ENCODE data around the gene PGA4. TPM values are rescaled to one million over a fixed set of nuclear protein-coding genes. Genes with fewer than 3 reads are reported as not detected.
"Not testable (repeated sequence)": the region's sequence is repeated elsewhere in the genome, so short reads cannot be mapped to it uniquely, and the experiment has no call there.

Gene PGA4
- polyA plus RNA-seq = 3.3 TPM
- long read RNA-seq, donor 1 = 0 reads
- long read RNA-seq, donor 2 = 0 reads
- long read RNA-seq, donor 3 = 0 reads
- long read RNA-seq, donor 4 = 0 reads
- long read RNA-seq, donor 5 = 0 reads
- long read RNA-seq, donor 6 = 0 reads
- long read RNA-seq, donor 7 = 0 reads
- long read RNA-seq, donor 8 = 0 reads
- long read RNA-seq, donor 9 = 0 reads
- long read RNA-seq, donor 10 = 0 reads
- long read RNA-seq, donor 11 = 0 reads

DNA sequence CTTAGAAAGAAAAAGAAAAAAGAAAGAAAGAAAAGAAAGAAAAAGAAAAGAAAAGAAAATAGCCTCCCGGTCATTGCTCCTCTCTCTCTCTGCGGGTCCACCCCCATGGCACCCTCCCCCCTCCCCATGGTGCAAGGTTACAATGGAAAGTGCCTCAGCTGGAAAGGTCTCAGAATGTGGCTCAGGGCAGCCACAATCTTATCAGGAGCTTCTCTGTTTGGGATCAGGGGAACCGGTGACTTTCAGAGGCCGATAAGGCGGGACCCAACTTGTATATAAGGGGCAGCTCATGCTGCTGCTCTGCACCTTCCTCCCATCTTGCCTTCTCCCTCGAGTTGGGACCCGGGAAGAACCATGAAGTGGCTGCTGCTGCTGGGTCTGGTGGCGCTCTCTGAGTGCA lies at the start of gene PGA4:
Gene PGA4, plus strand, starts transcription at position 301 of the 400 bp plus-strand sequence. Its CDS starts 54 bp downstream, at position 355.
- H3K27ac ChIP-seq (ENCODE audit: low read length); H3K9me3 ChIP-seq (ENCODE audit: control insufficient read depth, low read depth, low read length); H3K4me3 ChIP-seq (ENCODE audit: low read length); DNase-seq; H3K4me1 ChIP-seq (ENCODE audit: control insufficient read depth, insufficient read depth, low read length); H3K27me3 ChIP-seq (ENCODE audit: control insufficient read depth, insufficient read depth, low read length); H3K36me3 ChIP-seq (ENCODE audit: control insufficient read depth, insufficient read depth, low read length): not testable (repeated sequence)
- WGBS (ENCODE audit: insufficient coverage, low lambda C conversion rate) = no CpG with 5 or more reads among the region's 8 CpGs

DNA sequence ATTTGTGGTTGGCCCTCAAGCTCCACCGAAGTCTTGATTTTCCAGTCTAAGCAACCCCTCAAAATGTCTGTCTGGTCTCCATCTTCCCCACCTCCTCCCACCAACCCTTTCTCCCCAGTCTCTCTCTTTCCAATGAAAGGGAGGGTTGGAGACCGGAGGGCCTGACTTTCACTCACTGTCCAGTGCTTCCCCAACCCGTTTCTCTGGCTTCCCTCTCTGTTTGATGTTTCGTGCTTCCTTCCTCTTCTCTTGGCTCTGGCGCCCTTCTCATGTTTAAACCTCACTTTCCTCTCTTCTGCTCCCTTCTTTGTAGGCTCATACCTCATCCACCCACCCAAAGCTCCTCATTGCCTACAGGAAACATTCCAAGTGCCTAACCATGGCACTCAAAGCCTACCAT lies 49.8 kb upstream of the PGA4 start:
- no peaks in the 10 kb centered on the region for H3K4me1 ChIP-seq (ENCODE audit: control insufficient read depth, insufficient read depth, low read length)
- WGBS (ENCODE audit: insufficient coverage, low lambda C conversion rate) = 74% methylated on average over 4 of the region's 5 CpGs

DNA sequence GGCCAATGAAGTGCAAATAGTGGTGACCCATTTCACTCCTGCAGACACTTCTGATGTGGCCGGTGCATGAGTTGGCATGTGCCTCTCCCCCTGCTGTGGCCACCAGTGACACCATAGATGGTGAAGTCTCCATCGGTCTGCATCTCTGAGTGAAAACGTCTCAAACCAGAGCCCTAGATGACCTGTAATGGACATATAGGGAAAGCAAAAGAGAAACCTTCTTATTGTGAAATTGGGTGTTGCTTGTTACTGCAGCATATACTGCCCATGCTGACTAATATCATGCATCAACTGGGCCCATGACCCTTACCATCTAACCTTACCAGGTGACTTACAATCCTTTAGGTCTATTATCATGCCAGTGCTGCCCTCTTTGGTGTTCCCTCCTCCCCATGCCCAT lies 49.3 kb upstream of the PGA4 start:
- H3K9me3 ChIP-seq (ENCODE audit: control insufficient read depth, low read depth, low read length) = peaks cover 5% of the 10 kb centered on the region
- no peak overlapping the region for H3K4me3 ChIP-seq (ENCODE audit: low read length)
- no peak overlapping the region for H3K27ac ChIP-seq (ENCODE audit: low read length)
- no peaks in the 10 kb centered on the region for H3K36me3 ChIP-seq (ENCODE audit: control insufficient read depth, insufficient read depth, low read length)
- WGBS (ENCODE audit: insufficient coverage, low lambda C conversion rate) = no CpG with 5 or more reads among the region's 3 CpGs
- H3K4me1 ChIP-seq (ENCODE audit: control insufficient read depth, insufficient read depth, low read length) = no peaks in the 10 kb centered on the region
- H3K27me3 ChIP-seq (ENCODE audit: control insufficient read depth, insufficient read depth, low read length) = no peaks in the 10 kb centered on the region
- no peak for DNase-seq

More for the DNA sequence above, 49.8 kb upstream of the PGA4 start:
- DNase-seq = no peak
- Histone ChIP-seq H3K9me3 (ENCODE audit: control insufficient read depth, low read depth, low read length) (peaks cover 5% of the 10 kb centered on the region), H3K4me3 (ENCODE audit: low read length) (no peak overlapping the region), H3K27me3 (ENCODE audit: control insufficient read depth, insufficient read depth, low read length) (no peaks in the 10 kb centered on the region), H3K36me3 (ENCODE audit: control insufficient read depth, insufficient read depth, low read length) (no peaks in the 10 kb centered on the region), H3K27ac (ENCODE audit: low read length) (no peak overlapping the region)

DNA sequence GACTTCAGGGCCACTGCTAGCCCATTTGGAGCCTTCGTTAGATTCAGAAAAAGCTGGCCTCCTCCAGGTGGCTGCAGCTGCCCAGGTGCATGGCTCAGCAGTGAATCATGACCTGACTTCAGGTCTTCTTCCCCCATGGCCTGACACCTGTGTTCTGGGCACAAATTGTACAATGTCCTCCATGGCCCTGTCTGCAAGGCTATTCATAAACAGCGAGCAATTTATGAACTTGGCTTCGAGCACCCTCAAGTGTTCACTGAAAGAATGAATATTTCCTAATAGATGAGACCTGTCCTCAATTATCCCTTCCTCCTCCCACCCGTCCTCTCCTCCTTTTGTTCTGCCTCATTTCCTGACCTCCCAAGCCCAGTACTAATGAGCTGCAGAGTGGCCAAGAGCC lies 48.7 kb upstream of the PGA4 start:
- Histone ChIP-seq H3K9me3 (ENCODE audit: control insufficient read depth, low read depth, low read length) (peaks cover 5% of the 10 kb centered on the region), H3K27ac (ENCODE audit: low read length) (no peak overlapping the region), H3K27me3 (ENCODE audit: control insufficient read depth, insufficient read depth, low read length) (no peaks in the 10 kb centered on the region), H3K4me3 (ENCODE audit: low read length) (no peak overlapping the region), H3K4me1 (ENCODE audit: control insufficient read depth, insufficient read depth, low read length) (no peaks in the 10 kb centered on the region), H3K36me3 (ENCODE audit: control insufficient read depth, insufficient read depth, low read length) (no peaks in the 10 kb centered on the region)
- no peak for DNase-seq
- no CpG with 5 or more reads among the region's 4 CpGs for WGBS (ENCODE audit: insufficient coverage, low lambda C conversion rate)

DNA sequence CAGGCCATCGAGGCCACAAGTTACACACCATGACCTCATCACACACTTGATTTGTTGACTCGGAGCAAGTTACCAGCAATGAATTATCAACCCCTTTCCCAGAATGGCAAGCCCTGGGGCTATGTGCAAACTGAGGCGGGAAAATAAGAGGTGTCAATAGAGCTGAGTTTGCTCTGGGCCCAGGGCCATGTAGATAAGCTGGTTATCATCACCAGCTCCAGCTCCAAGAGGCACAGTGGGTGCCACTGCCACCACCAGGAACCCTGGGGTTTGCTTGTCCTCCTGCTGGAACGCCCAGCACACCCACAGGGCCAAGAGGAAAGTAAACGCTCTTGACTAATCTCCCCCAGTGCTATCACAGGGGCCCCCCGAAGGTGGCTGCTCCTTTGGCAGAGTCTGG lies 47.9 kb upstream of the PGA4 start:
- Histone ChIP-seq H3K27ac (ENCODE audit: low read length) (no peak overlapping the region), H3K36me3 (ENCODE audit: control insufficient read depth, insufficient read depth, low read length) (no peaks in the 10 kb centered on the region), H3K4me1 (ENCODE audit: control insufficient read depth, insufficient read depth, low read length) (no peaks in the 10 kb centered on the region), H3K27me3 (ENCODE audit: control insufficient read depth, insufficient read depth, low read length) (no peaks in the 10 kb centered on the region), H3K4me3 (ENCODE audit: low read length) (no peak overlapping the region), H3K9me3 (ENCODE audit: control insufficient read depth, low read depth, low read length) (peaks cover 5% of the 10 kb centered on the region)
- DNase-seq = no peak
- no CpG with 5 or more reads among the region's 6 CpGs for WGBS (ENCODE audit: insufficient coverage, low lambda C conversion rate)

DNA sequence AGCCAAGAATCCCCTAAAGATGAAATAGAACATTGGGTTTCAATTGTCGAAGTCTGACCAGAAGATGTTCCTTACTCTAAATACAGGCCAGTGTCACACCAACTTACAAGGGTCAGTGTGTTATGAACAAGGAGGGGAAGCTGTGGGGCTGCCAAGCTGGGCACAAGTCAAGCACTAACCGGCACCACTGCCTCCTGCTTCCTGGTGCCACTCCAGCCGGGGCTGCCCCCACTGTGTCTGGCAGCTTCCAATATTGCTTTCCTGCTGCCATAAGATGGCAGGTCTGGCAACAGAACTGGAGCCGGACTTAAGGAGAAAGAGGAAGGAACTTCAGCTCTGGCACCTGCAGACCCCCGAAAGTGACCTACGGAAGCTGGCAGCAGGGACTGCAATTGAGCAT lies 47.2 kb upstream of the PGA4 start:
- WGBS (ENCODE audit: insufficient coverage, low lambda C conversion rate) = no CpG with 5 or more reads among the region's 6 CpGs

DNA sequence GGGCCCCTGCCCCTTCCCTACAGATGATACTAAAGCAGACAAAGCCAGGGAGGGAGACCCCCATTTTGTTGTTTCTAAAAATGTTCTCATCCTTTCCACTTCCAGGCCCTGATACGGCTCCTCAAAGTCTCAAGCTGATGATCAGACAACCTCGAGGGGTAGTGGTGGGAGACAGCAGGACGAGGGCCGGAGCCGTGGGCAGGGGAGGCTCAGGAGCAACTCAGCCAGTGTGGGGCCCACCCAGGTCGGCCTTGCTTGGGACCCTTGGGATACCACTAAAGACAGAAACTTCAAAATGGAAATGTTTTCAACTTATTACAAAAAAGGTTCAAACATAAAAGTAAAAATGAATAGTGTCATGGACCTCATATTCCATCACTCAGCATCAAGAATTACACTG lies 45.7 kb upstream of the PGA4 start:
- Histone ChIP-seq H3K36me3 (ENCODE audit: control insufficient read depth, insufficient read depth, low read length) (no peaks in the 10 kb centered on the region), H3K4me1 (ENCODE audit: control insufficient read depth, insufficient read depth, low read length) (no peaks in the 10 kb centered on the region), H3K27me3 (ENCODE audit: control insufficient read depth, insufficient read depth, low read length) (no peaks in the 10 kb centered on the region), H3K27ac (ENCODE audit: low read length) (no peak overlapping the region), H3K9me3 (ENCODE audit: control insufficient read depth, low read depth, low read length) (peaks cover 5% of the 10 kb centered on the region), H3K4me3 (ENCODE audit: low read length) (no peak overlapping the region)
- WGBS (ENCODE audit: insufficient coverage, low lambda C conversion rate) = 60% methylated on average over 1 of the region's 6 CpGs
- no peak for DNase-seq

More for the DNA sequence above, 47.2 kb upstream of the PGA4 start:
- H3K4me1 ChIP-seq (ENCODE audit: control insufficient read depth, insufficient read depth, low read length) = no peaks in the 10 kb centered on the region
- no peaks in the 10 kb centered on the region for H3K27me3 ChIP-seq (ENCODE audit: control insufficient read depth, insufficient read depth, low read length)
- no peak for DNase-seq
- no peaks in the 10 kb centered on the region for H3K36me3 ChIP-seq (ENCODE audit: control insufficient read depth, insufficient read depth, low read length)
- peaks cover 5% of the 10 kb centered on the region for H3K9me3 ChIP-seq (ENCODE audit: control insufficient read depth, low read depth, low read length)
- no peak overlapping the region for H3K4me3 ChIP-seq (ENCODE audit: low read length)
- H3K27ac ChIP-seq (ENCODE audit: low read length) = no peak overlapping the region

DNA sequence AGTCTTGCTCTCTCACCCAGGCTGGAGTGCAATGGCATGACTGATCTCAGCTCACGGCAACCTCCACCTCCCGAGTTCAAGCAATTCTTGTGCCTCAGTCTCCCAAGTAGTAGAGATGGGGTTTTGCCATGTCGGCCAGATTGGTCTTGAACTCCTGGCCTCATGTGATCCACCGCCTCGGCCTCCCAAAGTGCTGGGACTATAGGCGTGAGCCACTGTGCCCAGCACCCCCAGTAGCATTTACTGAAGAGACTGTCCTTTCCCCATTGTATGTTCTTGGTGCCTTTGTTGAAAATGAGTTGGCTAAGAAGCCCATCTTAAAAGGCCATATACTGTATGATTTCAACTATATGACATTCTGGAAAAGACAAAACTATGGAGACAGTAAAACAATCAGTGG lies 41.9 kb upstream of the PGA4 start:
- not testable (repeated sequence) for H3K27ac ChIP-seq (ENCODE audit: low read length); H3K36me3 ChIP-seq (ENCODE audit: control insufficient read depth, insufficient read depth, low read length); H3K9me3 ChIP-seq (ENCODE audit: control insufficient read depth, low read depth, low read length); H3K27me3 ChIP-seq (ENCODE audit: control insufficient read depth, insufficient read depth, low read length); H3K4me1 ChIP-seq (ENCODE audit: control insufficient read depth, insufficient read depth, low read length); DNase-seq; H3K4me3 ChIP-seq (ENCODE audit: low read length)
- WGBS (ENCODE audit: insufficient coverage, low lambda C conversion rate) = no CpG with 5 or more reads among the region's 6 CpGs

DNA sequence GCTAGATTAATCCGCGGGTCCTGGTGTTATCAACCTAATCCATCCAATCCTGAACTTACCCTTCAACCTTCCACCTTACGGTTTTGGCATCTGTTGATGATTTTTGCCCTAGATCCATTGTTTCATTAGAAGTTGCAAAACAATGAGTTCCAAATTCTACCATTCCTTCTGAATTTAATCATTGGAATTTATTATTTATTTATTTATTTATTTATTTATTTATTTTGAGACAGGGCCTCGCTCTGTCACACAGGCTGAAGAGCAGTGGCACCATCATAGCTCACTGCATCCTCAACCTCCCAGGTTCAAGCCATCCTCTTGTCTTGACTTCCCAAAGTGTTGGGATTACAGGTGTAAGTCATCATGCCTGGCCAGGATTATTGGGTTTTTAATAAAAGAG lies 40.7 kb upstream of the PGA4 start:
- Histone ChIP-seq H3K9me3 (ENCODE audit: control insufficient read depth, low read depth, low read length) (no peaks in the 10 kb centered on the region), H3K27me3 (ENCODE audit: control insufficient read depth, insufficient read depth, low read length) (no peaks in the 10 kb centered on the region), H3K4me1 (ENCODE audit: control insufficient read depth, insufficient read depth, low read length) (no peaks in the 10 kb centered on the region), H3K36me3 (ENCODE audit: control insufficient read depth, insufficient read depth, low read length) (no peaks in the 10 kb centered on the region), H3K27ac (ENCODE audit: low read length) (no peak overlapping the region), H3K4me3 (ENCODE audit: low read length) (no peak overlapping the region)
- no peak for DNase-seq
- 100% methylated on average over 1 of the region's 4 CpGs for WGBS (ENCODE audit: insufficient coverage, low lambda C conversion rate)

DNA sequence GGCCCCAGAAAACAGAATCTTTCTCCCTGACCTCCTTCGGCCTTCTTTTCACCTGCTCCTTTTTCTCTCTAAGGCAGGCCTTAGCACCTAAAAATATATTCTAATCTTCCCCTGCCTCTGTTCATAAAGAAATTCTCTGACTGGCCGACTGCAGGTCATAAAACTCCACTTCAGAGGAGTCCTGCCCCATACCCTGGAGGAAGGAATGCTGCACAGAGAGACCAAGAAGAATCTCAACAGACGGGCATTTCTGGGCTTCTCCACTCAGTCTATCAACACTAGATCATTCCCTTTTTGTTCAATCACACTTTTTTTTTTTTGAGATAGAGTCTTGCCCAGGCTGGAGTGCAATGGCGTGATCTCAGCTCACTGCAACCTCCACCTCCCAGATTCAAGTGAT lies 38.5 kb upstream of the PGA4 start:
- H3K27ac ChIP-seq (ENCODE audit: low read length) = no peak overlapping the region

DNA sequence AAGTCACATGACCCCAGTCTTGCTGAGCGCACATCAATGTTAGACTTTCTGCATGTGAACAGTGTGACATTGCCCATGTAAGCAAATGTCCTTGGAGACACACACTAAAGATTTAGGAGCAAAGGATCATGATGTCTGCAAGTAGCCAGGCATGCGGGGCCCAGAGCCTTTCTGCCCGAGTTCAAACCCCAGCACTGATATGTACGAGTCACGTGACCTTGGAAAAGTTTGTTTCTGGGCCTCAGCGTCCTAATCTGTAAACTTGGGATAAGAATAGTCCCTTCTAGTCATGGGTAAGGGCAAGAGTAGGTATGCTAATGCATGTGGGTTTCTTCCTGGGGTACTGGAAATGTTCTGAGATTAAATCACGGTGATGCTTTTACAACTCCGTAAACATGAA lies 35.6 kb upstream of the PGA4 start:
- WGBS (ENCODE audit: insufficient coverage, low lambda C conversion rate) = 86% methylated on average over 4 of the region's 8 CpGs
- Histone ChIP-seq H3K27me3 (ENCODE audit: control insufficient read depth, insufficient read depth, low read length) (no peaks in the 10 kb centered on the region), H3K9me3 (ENCODE audit: control insufficient read depth, low read depth, low read length) (no peaks in the 10 kb centered on the region), H3K4me1 (ENCODE audit: control insufficient read depth, insufficient read depth, low read length) (no peaks in the 10 kb centered on the region), H3K27ac (ENCODE audit: low read length) (no peak overlapping the region), H3K4me3 (ENCODE audit: low read length) (no peak overlapping the region), H3K36me3 (ENCODE audit: control insufficient read depth, insufficient read depth, low read length) (no peaks in the 10 kb centered on the region)
- DNase-seq = no peak

More for the DNA sequence above, 38.5 kb upstream of the PGA4 start:
- H3K36me3 ChIP-seq (ENCODE audit: control insufficient read depth, insufficient read depth, low read length) = no peaks in the 10 kb centered on the region
- no peaks in the 10 kb centered on the region for H3K27me3 ChIP-seq (ENCODE audit: control insufficient read depth, insufficient read depth, low read length)
- 100% methylated on average over 1 of the region's 4 CpGs for WGBS (ENCODE audit: insufficient coverage, low lambda C conversion rate)
- H3K4me1 ChIP-seq (ENCODE audit: control insufficient read depth, insufficient read depth, low read length) = no peaks in the 10 kb centered on the region
- no peak for DNase-seq
- no peak overlapping the region for H3K4me3 ChIP-seq (ENCODE audit: low read length)
- no peaks in the 10 kb centered on the region for H3K9me3 ChIP-seq (ENCODE audit: control insufficient read depth, low read depth, low read length)
